ENCODE measurements around the gene MRPL17.
A peak's percentile ranks its signal among the peaks of the same experiment; 100 is the strongest.

MRPL17 gene

GRCh38 chr11:6681949-6682348 is 1.2 kb downstream of the MRPL17 start:
- no peak for DNase-seq

- no peak for DNase-seq
Measured at GRCh38 chr11:6681505-6681904, 1.6 kb downstream of the MRPL17 start.

GRCh38 chr11:6677018-6677417 is 6.1 kb downstream of the MRPL17 start:
- DNase-seq, result no peak

DNA sequence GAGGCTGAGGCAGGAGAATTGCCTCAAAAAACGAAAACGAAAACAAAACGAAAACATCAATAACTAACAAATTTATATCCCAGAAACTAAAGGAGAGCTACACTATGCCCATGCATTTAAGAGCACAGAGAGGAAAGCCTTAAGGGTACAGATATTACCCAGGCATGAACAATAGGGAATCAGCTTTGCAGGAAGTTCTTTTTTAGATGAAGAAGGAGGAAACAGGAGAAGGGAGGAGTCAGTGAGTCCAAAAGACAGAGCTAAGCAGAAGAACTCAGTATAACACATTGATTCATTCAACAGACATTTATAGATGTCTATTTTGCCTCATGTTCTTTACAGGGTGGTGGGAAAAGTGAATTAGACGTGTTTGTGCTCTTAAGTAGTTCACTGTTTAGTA is 8.3 kb downstream of the MRPL17 start:
- no peak for DNase-seq

DNA sequence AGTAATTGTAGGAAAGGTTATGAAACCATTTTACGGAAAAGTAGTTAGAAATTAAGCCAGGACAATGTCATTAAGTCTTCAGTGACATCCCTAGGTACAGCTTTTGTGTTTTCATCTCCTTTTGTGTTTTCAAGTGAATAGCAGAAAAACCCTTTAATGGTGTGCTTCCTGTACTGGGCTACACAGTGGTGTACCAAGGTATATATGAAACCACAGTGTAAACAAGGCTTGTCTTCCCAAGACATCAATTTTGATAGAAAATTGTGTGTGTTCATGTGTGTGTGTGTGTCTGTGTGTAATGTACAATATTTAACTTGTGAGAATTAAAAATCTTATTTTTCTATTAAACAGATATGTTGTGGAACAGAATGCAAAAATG is 8.9 kb downstream of the MRPL17 start:
- no peak for DNase-seq

- no peak for DNase-seq
Measured at GRCh38 chr11:6673523-6674218, 9.5 kb downstream of the MRPL17 start.

DNA sequence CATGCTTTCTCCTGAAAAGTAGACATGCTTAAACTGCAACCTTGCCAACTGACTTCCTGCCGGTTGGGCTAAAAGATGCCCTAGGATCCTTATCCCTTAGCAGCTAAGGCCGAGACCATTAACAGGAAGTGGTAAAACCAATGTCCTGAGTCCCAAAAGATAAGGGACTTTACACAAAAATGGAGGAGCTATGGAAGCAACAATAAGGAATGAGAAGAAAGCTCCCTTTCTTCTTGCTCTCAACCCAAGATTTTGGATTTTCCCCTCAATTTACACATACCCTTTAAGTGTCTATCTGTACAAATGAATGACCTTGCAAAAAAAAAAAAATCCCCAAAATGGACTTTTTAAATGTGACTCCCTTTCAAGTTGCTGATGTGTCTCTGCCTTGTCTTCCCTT is 11.1 kb downstream of the MRPL17 start:
- no peak for DNase-seq

- no peak for DNase-seq
Measured at GRCh38 chr11:6670202-6670830, 12.8 kb downstream of the MRPL17 start.

DNA sequence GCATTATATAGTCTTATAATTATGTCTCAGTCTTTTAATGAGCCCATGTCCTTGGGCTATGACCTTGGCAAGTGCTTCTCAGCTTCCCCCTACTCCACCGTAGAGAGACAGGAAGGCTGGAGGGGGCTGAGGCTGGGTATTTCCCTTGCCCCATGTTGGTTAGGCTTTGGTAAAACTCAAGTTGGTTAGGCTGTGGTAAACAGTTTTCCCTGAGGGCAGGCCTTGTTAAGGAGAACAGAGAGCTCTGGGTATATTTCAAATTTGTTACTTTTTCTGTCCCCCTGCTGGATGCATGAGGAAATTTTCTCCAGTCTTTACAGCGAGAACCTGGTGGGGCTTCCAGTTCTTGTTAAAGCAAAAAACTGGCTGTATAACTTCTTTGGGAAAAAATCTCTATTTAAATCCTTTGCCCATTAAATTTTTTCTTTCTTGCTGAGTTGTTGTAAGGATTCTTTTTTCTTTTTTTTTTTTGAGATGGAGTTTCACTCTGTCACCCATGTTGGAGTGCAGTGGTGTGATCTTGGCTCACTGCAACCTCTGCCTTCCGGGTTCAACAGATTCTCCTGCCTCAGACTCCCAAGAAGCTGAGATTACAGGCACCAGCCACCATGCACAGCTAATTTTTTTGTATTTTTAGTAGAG is 15.3 kb downstream of the MRPL17 start:
- DNase-seq, result no peak

- no peak for DNase-seq
Measured at GRCh38 chr11:6666302-6667183, 16.6 kb downstream of the MRPL17 start.

GRCh38 chr11:6664551-6664950 is 18.6 kb downstream of the MRPL17 start:
- no peak for DNase-seq

GRCh38 chr11:6663794-6664469 is 19.2 kb downstream of the MRPL17 start:
- DNase-seq, result no peak

- DNase-seq, result no peak
Measured at GRCh38 chr11:6660712-6661111, 22.4 kb downstream of the MRPL17 start.

GRCh38 chr11:6658647-6659046 is 24.5 kb downstream of the MRPL17 start:
- DNase-seq, result no peak

GRCh38 chr11:6657346-6657745 is 25.8 kb downstream of the MRPL17 start:
- no peak for DNase-seq

DNA sequence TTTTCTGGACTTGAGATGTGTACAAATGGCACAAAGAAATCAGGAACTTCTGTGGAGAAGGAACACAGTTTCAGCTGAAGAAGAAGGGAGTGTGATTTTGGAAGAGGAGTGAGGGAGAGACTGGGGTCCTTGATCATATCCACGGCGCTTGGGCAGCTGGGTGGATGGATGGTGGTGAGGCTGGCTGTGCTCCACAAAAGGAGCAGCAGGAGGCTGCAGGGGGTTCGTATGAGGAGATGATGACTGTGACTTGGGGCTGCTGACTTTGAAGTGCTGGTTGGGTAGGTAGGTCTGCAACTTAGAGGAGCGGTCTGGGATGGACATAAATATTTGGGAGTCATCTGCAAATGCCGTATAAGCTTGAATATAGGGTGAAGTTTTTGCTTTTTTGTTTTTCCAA is 26.2 kb downstream of the MRPL17 start:
- no peak for DNase-seq

- DNase-seq, result no peak
Measured at GRCh38 chr11:6656584-6656915, 26.6 kb downstream of the MRPL17 start.

- DNase-seq, result peak; percentile 34
Measured at GRCh38 chr11:6655790-6656583, 27.2 kb downstream of the MRPL17 start, which contains the start of gene DCHS1. DCHS1 (minus strand) TSS chr11:6655809; CDS start chr11:6641613, 14,196 bp downstream.

GRCh38 chr11:6655020-6655789 is 27.9 kb downstream of the MRPL17 start:
- no peak for DNase-seq

GRCh38 chr11:6654281-6655019 is 28.7 kb downstream of the MRPL17 start:
- DNase-seq, result no peak

Data from NCI-H1105 (cell line).